H1 (cell line): ENCODE results near the gene C1orf174. TPM values are rescaled to one million over a fixed set of nuclear protein-coding genes. Genes with fewer than 3 reads are reported as not detected.

Source experiments
- CHD1 ChIP-seq: IDR thresholded peaks from 2 replicates; pipeline ENCODE4 v1.6.1; 2012; ENCODE audit warnings: low read depth, low read length, improper control_type of control experiment
- CTBP2 ChIP-seq: IDR thresholded peaks from 2 replicates; pipeline ENCODE4 v1.7.0; 2011; ENCODE audit warnings: borderline replicate concordance, mild to moderate bottlenecking, moderate library complexity, mixed read lengths, low read length; ENCODE audit not compliant: insufficient read depth, insufficient read length
- HDAC2 ChIP-seq, 2 experiments: fragments of 300-600 bp in 1 of 2; sonication (generic) in 1 of 2; IDR thresholded peaks; 2 replicates each; pipeline ENCODE4 v1.6.1; 2011 to 2012; ENCODE audit warnings: low read depth in 2 of 2, low read length in 2 of 2, mild to moderate bottlenecking in 2 of 2, moderate library complexity in 2 of 2, borderline replicate concordance in 1 of 2, inconsistent platforms in 1 of 2
- HDAC6 ChIP-seq: IDR thresholded peaks from one replicate; pipeline ENCODE4 v1.7.1; 2012; ENCODE audit warnings: low read depth, mild to moderate bottlenecking, inconsistent platforms, low read length, moderate library complexity
- SP4 ChIP-seq: IDR thresholded peaks from 2 replicates; pipeline ENCODE4 v1.6.1; 2012; ENCODE audit warnings: low read length, inconsistent platforms
- SUZ12 ChIP-seq: fragments of 200-600 bp; sonication (generic); IDR thresholded peaks from 2 replicates; pipeline ENCODE4 v1.6.1; 2012; ENCODE audit warnings: mild to moderate bottlenecking, inconsistent platforms, low read length, moderate library complexity, mixed read lengths
- TBP ChIP-seq: IDR thresholded peaks from 2 replicates; pipeline ENCODE4 v1.6.1; 2011; ENCODE audit warnings: low read depth, low read length, improper control_type of control experiment
- ZNF274 ChIP-seq: IDR thresholded peaks from 2 replicates; pipeline ENCODE4 v1.7.0; 2012; ENCODE audit warnings: low read length, borderline replicate concordance; ENCODE audit errors: extremely low read depth
- polyA plus RNA-seq, 7 experiments: library from polyadenylated mRNA; depleted of rRNA in 3 of 7; stranded (reverse) in 5 of 7; unstranded in 2 of 7; fragments of >200 nt in 5 of 7; fragments of 200-250 nt in 2 of 7; gene quantifications; 1 replicate in 5 of 7; 2 replicates in 1 of 7; 4 replicates in 1 of 7; pipeline versions ENCODE4 v1.2.1 to v1.2.3, GENCODE V29; 2011 to 2013; ENCODE audit warnings: missing spikeins in 2 of 7, mixed read lengths in 2 of 7
- total RNA-seq: library from RNA; stranded (reverse); fragmentation: NEBNext Ultra II Directional; extraction: Animal tissue kit (Norgen Biotek cat#: 25700); gene quantifications from 2 replicates; pipeline ENCODE4 v1.2.1, GENCODE V29; 2021

The C1orf174 gene
- total and polyA plus RNA-seq, 2 of the 8 experiments (the other 6 are each of a cell fraction or from before 2014, with no cell fraction given) = 28.4 to 32.4 TPM

GRCh38 chr1:3846541-3846940, 53.5 kb downstream of the C1orf174 start (continued):
- TF ChIP-seq ZNF274 (no peak), CTBP2 (no peak), SUZ12 (no peak), SP4 (no peak), HDAC2 (IDR thresholded peaks at IDR 0.05; ENCODE audit: borderline replicate concordance in 1 of 2, low read depth in 2 of 2, low read length in 2 of 2) (no peak), HDAC6 (no peak), CHD1 (no peak), TBP (no peak)
